HepG2 (cell line): ENCODE measurements around the gene AKT3. TPM values are rescaled to one million over a fixed set of nuclear protein-coding genes. Genes with fewer than 3 reads are reported as not detected.

Experiments used
- ATAC-seq: fragments of 200-7000 bp; cut with Tn5 transposase; 3 replicates; pipeline ENCODE4 v1.9.1; 2020; ENCODE audit warnings: mild to moderate bottlenecking, moderate library complexity
- BruUV-seq: library from RNA; stranded (reverse); fragments of 400-500 nt; replicated peaks from 2 replicates; lab custom pipeline; 2021; lab: Mats Ljungman, UMichigan
- CTCF ChIA-PET: fragments of 300-600 bp; formaldehyde crosslinking; extraction: SDS; loops from one replicate; lab custom pipeline; 2021; ENCODE audit warnings: low total read pairs, inconsistent platforms, low intra/inter-chr PET ratio; lab: Yijun Ruan, JAX
- POLR2A ChIA-PET: fragments of 350-600 bp; sonication (Branson Sonifier 250); formaldehyde crosslinking; loops from one replicate; lab custom pipeline; 2020; ENCODE audit warnings: antibody characterized with exemption, inconsistent platforms; lab: Yijun Ruan, JAX
- DNase-seq: peaks from one replicate; pipeline ENCODE4 v3.0.0-alpha.2; 2015; ENCODE audit warnings: low spot score
- FAIRE-seq: peaks from 3 replicates; lab custom pipeline; 2011; peaks lifted over from hg19 to GRCh38; lab: Jason Lieb, UNC
- H2AFZ ChIP-seq: one replicate; pipeline ENCODE4 v1.6.1; 2011; ENCODE audit warnings: low read length, inconsistent platforms
- H3K27ac ChIP-seq: fragments of 300-600 bp; 3 replicates; pipeline ENCODE4 v1.8.0; 2011; ENCODE audit warnings: mixed run types, mild to moderate bottlenecking, mixed read lengths, low read length, inconsistent platforms; ENCODE audit not compliant: insufficient read depth; ENCODE audit errors: extremely low read length
- H3K27me3 ChIP-seq, 2 experiments: fragments of 200-600 bp in 1 of 2; 2 replicates in 1 of 2; 3 replicates in 1 of 2; pipeline versions ENCODE4 v1.6.0 to v1.8.0; 2011; ENCODE audit warnings: low read length in 2 of 2, mild to moderate bottlenecking in 2 of 2, moderate library complexity in 2 of 2, inconsistent platforms in 1 of 2; ENCODE audit not compliant: insufficient read depth in 2 of 2, control insufficient read depth in 1 of 2
- H3K36me3 ChIP-seq, 2 experiments: fragments of 200-600 bp in 1 of 2; replicated peaks in 1 of 2; 2 replicates in 1 of 2; 3 replicates in 1 of 2; pipeline versions ENCODE4 v1.5.1 to v1.8.0; 2011; ENCODE audit warnings: low read length in 2 of 2, inconsistent platforms in 1 of 2; ENCODE audit not compliant: insufficient read depth in 2 of 2, control insufficient read depth in 1 of 2
- H3K4me1 ChIP-seq: 2 replicates; pipeline ENCODE4 v1.5.1; 2012; ENCODE audit warnings: low read length, inconsistent platforms; ENCODE audit not compliant: insufficient read depth
- H3K4me2 ChIP-seq: 2 replicates; pipeline ENCODE4 v1.6.0; 2011; ENCODE audit warnings: low read depth, low read length, inconsistent platforms
- H3K4me3 ChIP-seq, 3 experiments: fragments of 200-600 bp in 1 of 3; sonication (generic), shearing (Covaris generic) in 1 of 3; replicated peaks in 1 of 3; 2 replicates each; pipeline ENCODE4 v1.5.1; 2011 to 2016; ENCODE audit warnings: low read length in 3 of 3, inconsistent platforms in 2 of 3, low read depth in 2 of 3, mild to moderate bottlenecking in 2 of 3, control low read depth in 1 of 3, mixed read lengths in 1 of 3; ENCODE audit not compliant: insufficient read depth in 1 of 3
- H3K79me2 ChIP-seq: one replicate; pipeline ENCODE4 v1.6.1; 2011; ENCODE audit warnings: low read length, inconsistent platforms; ENCODE audit not compliant: insufficient read depth
- H3K9ac ChIP-seq: 2 replicates; pipeline ENCODE4 v1.6.0; 2011; ENCODE audit warnings: mild to moderate bottlenecking, low read depth, low read length, inconsistent platforms; ENCODE audit not compliant: insufficient read depth
- H3K9me3 ChIP-seq: 2 replicates; pipeline ENCODE4 v1.5.1; 2012; ENCODE audit warnings: mild to moderate bottlenecking, low read length
- H4K20me1 ChIP-seq: 2 replicates; pipeline ENCODE4 v1.6.0; 2011; ENCODE audit warnings: inconsistent platforms, mild to moderate bottlenecking, low read length, moderate library complexity; ENCODE audit not compliant: insufficient read depth
- CREM ChIP-seq, 2 experiments: sonication (generic) in 1 of 2; formaldehyde crosslinking in 1 of 2; IDR thresholded peaks; 2 replicates each; pipeline versions ENCODE4 v1.4.0 to v1.6.1; 2016 to 2020; ENCODE audit warnings: antibody characterized with exemption in 1 of 2, mild to moderate bottlenecking in 1 of 2, missing genetic modification reagents in 1 of 2
- HBP1 ChIP-seq: IDR thresholded peaks from 2 replicates; pipeline ENCODE4 v1.6.1; 2016; ENCODE audit warnings: low read depth, control low read depth
- NFE2L1 ChIP-seq: sonication (generic); formaldehyde crosslinking; IDR thresholded peaks from 2 replicates; pipeline ENCODE4 v1.4.0; 2020; ENCODE audit warnings: missing genetic modification reagents, mild to moderate bottlenecking, borderline replicate concordance
- PTBP1 ChIP-seq: fragments of 200-400 bp; formaldehyde crosslinking; IDR thresholded peaks from 2 replicates; pipeline ENCODE4 v1.6.1; 2018; ENCODE audit warnings: low read length, low read depth; ENCODE audit not compliant: poor library complexity, severe bottlenecking
- SSRP1 ChIP-seq: IDR thresholded peaks from 2 replicates; pipeline ENCODE4 v1.6.1; 2016; ENCODE audit warnings: control low read depth
- THAP9 ChIP-seq: sonication (generic); formaldehyde crosslinking; IDR thresholded peaks from 2 replicates; pipeline ENCODE4; 2020; ENCODE audit warnings: missing genetic modification reagents, mild to moderate bottlenecking, borderline replicate concordance
- U2AF1 ChIP-seq: fragments of 200-400 bp; formaldehyde crosslinking; optimal IDR thresholded peaks from 2 replicates; pipeline ENCODE3; 2017; ENCODE audit warnings: mild to moderate bottlenecking, low read depth, low read length
- ZMYM2 ChIP-seq: sonication (generic); formaldehyde crosslinking; IDR thresholded peaks from 2 replicates; pipeline ENCODE4 v1.8.0; 2022; ENCODE audit warnings: mild to moderate bottlenecking, missing genetic modification reagents
- ZNF253 ChIP-seq: sonication (generic); formaldehyde crosslinking; IDR thresholded peaks from 2 replicates; pipeline ENCODE4 v1.8.0; 2022; ENCODE audit warnings: mild to moderate bottlenecking, missing genetic modification reagents, borderline replicate concordance
- ZNF280B ChIP-seq: sonication (generic); formaldehyde crosslinking; IDR thresholded peaks from 2 replicates; pipeline ENCODE4 v1.5.0; 2020; ENCODE audit warnings: missing genetic modification reagents, mild to moderate bottlenecking, borderline replicate concordance
- ZNF574 ChIP-seq: sonication (generic); formaldehyde crosslinking; IDR thresholded peaks from 2 replicates; pipeline ENCODE4 v1.4.0; 2020; ENCODE audit warnings: missing genetic modification reagents
- WGBS: methylation state at CpG from one replicate; pipeline ENCODE4 v1.1.6; 2017; ENCODE audit warnings: low lambda C conversion rate; 5-methylcytosine and 5-hydroxymethylcytosine counted together
- in situ Hi-C: cut with HindIII; loops from 2 replicates; pipeline ENCODE4 v1.10.0; 2017; ENCODE audit warnings: low pct_unique_long_range_greater_than_20kb; ENCODE audit not compliant: extremely low pct_ligation_motif_present
- intact Hi-C: fragments of 100-400 bp; cut with micrococcal nuclease; formaldehyde crosslinking; loops from one replicate; pipeline ENCODE4 v1.10.0; 2022; ENCODE audit not compliant: unreplicated experiment
- polyA plus RNA-seq, 8 experiments: library from polyadenylated mRNA; depleted of rRNA in 3 of 8; stranded (reverse) in 7 of 8; unstranded in 1 of 8; fragments of >200 nt; fragmentation: Illumina TruSeq in 4 of 8; extraction: Trizol in 4 of 8; gene quantifications; 2 replicates each; pipeline versions ENCODE4 v1.2.1 to v1.2.3, GENCODE V29; 2011 to 2016; ENCODE audit warnings: low read depth in 4 of 8, missing spikeins in 1 of 8, mixed read lengths in 1 of 8; ENCODE audit not compliant: insufficient read depth in 1 of 8
- total RNA-seq, 5 experiments: library from RNA; depleted of rRNA; stranded (reverse); fragments of >200 nt; fragmentation: Illumina TruSeq; extraction: Trizol; gene quantifications; 2 replicates each; pipeline ENCODE4 v1.2.3, GENCODE V29; 2016; ENCODE audit warnings: low read depth in 1 of 5

Gene AKT3
- total and polyA plus RNA-seq, 2 of the 13 experiments (the other 11 are each of a cell fraction or from before 2014, with no cell fraction given) = 0.07 TPM

- TF ChIP-seq THAP9 (no peak), ZNF253 (CRISPR knock-in tag) (no peak), NFE2L1 (CRISPR knock-in tag) (no peak), ZNF280B (CRISPR knock-in tag) (no peak)
- TF ChIP-seq, all 625 proteins: peak for 0
Observed at GRCh38 chr1:243462929-243463697, 386.9 kb downstream of the AKT3 start (continued).

GRCh38 chr1:243461700-243462099 is 388.3 kb downstream of the AKT3 start:
- WGBS = 88% methylated on average over 4 of the region's 4 CpGs
- POLR2A ChIA-PET = no interaction called here
- H3K79me2 ChIP-seq = no peaks in the 10 kb centered on the region
- ATAC-seq (no peak), FAIRE-seq (no peak), DNase-seq (no peak)
- no peaks in the 10 kb centered on the region for H3K4me1 ChIP-seq
- CTCF ChIA-PET = no interaction called here
- H3K9ac ChIP-seq = no peak overlapping the region
- no peak overlapping the region for H3K4me2 ChIP-seq
- H3K36me3 ChIP-seq = no peaks in the 10 kb centered on the region
- no peaks in the 10 kb centered on the region for H3K9me3 ChIP-seq
- no peaks in the 10 kb centered on the region; a peak in 1 of 5 replicates for H3K27me3 ChIP-seq
- no peaks in the 10 kb centered on the region for H4K20me1 ChIP-seq
- in situ Hi-C loops = no loop called here
- H3K27ac ChIP-seq = no peak overlapping the region
- H2AFZ ChIP-seq = no peak overlapping the region
- intact Hi-C loops = no loop called here
- BruUV-seq = no TSS peak
- no peak overlapping the region for H3K4me3 ChIP-seq
- no peak for TF ChIP-seq CREM (IDR thresholded peaks at IDR 0.05)
- no peak for TF ChIP-seq CREM (CRISPR knock-in tag; IDR thresholded peaks at IDR 0.05)
- TF ChIP-seq ZMYM2 (CRISPR knock-in tag) = no peak
- TF ChIP-seq HBP1 (CRISPR knock-in tag) = no peak
- no peak for TF ChIP-seq PTBP1
- TF ChIP-seq ZNF574 (CRISPR knock-in tag) = no peak
- no peak for TF ChIP-seq U2AF1
- TF ChIP-seq SSRP1 (CRISPR knock-in tag) = no peak
